ENCODE measurements around the gene APOF.
"Not testable (repeated sequence)": the region's sequence is repeated elsewhere in the genome, so short reads cannot be mapped to it uniquely, and the experiment has no call there.

APOF gene

GRCh38 chr12:56366948-56367347, 4.3 kb upstream of the APOF start:
- DNase-seq, result no peak

GRCh38 chr12:56361487-56362129, 1.0 kb downstream of the APOF start:
- no peak for DNase-seq

- peak; percentile 100 for DNase-seq
These were observed 2.5 kb downstream of the APOF start, which contains the start of gene STAT2 for GRCh38 chr12:56359851-56360767. STAT2 (minus strand) TSS chr12:56360107; CDS start chr12:56356571, 3,536 bp downstream.

GRCh38 chr12:56358836-56359532, 3.7 kb downstream of the APOF start:
- DNase-seq, result peak; percentile 60

GRCh38 chr12:56351325-56351724, 11.3 kb downstream of the APOF start:
- DNase-seq, result no peak

- no peak for DNase-seq
These were observed 12.0 kb downstream of the APOF start for GRCh38 chr12:56350662-56351061.

GRCh38 chr12:56348776-56349175, 13.9 kb downstream of the APOF start:
- no peak for DNase-seq

GRCh38 chr12:56347255-56347654, 15.4 kb downstream of the APOF start:
- not testable (repeated sequence) for DNase-seq

GRCh38 chr12:56346675-56347074, 16.0 kb downstream of the APOF start:
- no peak for DNase-seq

- not testable (repeated sequence) for DNase-seq
These were observed 20.4 kb downstream of the APOF start for GRCh38 chr12:56342290-56342689.

GRCh38 chr12:56341616-56342015, 21.0 kb downstream of the APOF start:
- no peak for DNase-seq

- DNase-seq, result no peak
These were observed 23.6 kb downstream of the APOF start for GRCh38 chr12:56339158-56339422.

GRCh38 chr12:56338308-56339157, 24.1 kb downstream of the APOF start, which contains the start of gene IL23A:
IL23A (plus strand) TSS chr12:56338884; CDS start chr12:56339045, 161 bp downstream.
- DNase-seq, result no peak

- DNase-seq, result no peak
These were observed 24.9 kb downstream of the APOF start for GRCh38 chr12:56337753-56338251.

- DNase-seq, result no peak
These were observed 26.1 kb downstream of the APOF start for GRCh38 chr12:56336361-56337167.

GRCh38 chr12:56335527-56335926, 27.1 kb downstream of the APOF start:
- not testable (repeated sequence) for DNase-seq

GRCh38 chr12:56334490-56334793, 28.2 kb downstream of the APOF start:
- no peak for DNase-seq

- DNase-seq, result peak; percentile 100
These were observed 28.8 kb downstream of the APOF start, which contains the start of gene PAN2 for GRCh38 chr12:56333679-56334489. PAN2 (minus strand) TSS chr12:56334000; CDS start chr12:56333094, 906 bp downstream.

GRCh38 chr12:56333197-56333678, 29.4 kb downstream of the APOF start:
- no peak for DNase-seq

GRCh38 chr12:56332512-56333196, 30.0 kb downstream of the APOF start:
- no peak for DNase-seq

All from hematopoietic multipotent progenitor cell treated with erythropoietin and hydrocortisone succinate and interleukin-3 and kit ligand, for 4 days (in vitro differentiated cells).